ENCODE measurements around the gene SLC22A24.

DNA sequence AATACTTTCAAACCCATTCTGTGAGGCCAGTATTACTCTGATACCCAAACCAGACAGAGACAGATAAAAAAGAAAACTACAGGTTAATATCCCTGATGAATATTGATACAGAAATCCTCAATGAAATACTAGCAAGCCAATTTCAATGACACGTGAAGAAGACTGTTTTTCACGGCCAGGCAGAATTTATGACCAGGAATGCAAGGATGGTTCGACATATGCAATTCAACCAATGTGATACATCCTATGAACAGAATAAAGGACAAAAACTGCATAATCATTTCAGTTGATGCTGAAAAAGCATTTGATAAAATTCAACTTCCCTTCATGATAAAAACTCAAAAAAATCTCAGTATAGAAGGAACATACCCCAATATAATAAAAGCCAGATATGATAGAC lies 44.5 kb downstream of the SLC22A24 start:
- TF ChIP-seq, protein P1, sequence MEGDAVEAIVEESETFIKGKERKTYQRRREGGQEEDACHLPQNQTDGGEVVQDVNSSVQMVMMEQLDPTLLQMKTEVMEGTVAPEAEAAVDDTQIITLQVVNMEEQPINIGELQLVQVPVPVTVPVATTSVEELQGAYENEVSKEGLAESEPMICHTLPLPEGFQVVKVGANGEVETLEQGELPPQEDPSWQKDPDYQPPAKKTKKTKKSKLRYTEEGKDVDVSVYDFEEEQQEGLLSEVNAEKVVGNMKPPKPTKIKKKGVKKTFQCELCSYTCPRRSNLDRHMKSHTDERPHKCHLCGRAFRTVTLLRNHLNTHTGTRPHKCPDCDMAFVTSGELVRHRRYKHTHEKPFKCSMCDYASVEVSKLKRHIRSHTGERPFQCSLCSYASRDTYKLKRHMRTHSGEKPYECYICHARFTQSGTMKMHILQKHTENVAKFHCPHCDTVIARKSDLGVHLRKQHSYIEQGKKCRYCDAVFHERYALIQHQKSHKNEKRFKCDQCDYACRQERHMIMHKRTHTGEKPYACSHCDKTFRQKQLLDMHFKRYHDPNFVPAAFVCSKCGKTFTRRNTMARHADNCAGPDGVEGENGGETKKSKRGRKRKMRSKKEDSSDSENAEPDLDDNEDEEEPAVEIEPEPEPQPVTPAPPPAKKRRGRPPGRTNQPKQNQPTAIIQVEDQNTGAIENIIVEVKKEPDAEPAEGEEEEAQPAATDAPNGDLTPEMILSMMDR (IDR thresholded peaks at IDR 0.05 in 4 of 5, conservative IDR thresholded peaks at IDR 0.05 in 1 of 5), result no peak
- no peak for TF ChIP-seq POLR2A (IDR thresholded peaks at IDR 0.05)

Measured in gastrocnemius medialis (tissue), 4 donors.